Measurements from ENCODE around the gene GNPTG.

The GNPTG gene

DNA sequence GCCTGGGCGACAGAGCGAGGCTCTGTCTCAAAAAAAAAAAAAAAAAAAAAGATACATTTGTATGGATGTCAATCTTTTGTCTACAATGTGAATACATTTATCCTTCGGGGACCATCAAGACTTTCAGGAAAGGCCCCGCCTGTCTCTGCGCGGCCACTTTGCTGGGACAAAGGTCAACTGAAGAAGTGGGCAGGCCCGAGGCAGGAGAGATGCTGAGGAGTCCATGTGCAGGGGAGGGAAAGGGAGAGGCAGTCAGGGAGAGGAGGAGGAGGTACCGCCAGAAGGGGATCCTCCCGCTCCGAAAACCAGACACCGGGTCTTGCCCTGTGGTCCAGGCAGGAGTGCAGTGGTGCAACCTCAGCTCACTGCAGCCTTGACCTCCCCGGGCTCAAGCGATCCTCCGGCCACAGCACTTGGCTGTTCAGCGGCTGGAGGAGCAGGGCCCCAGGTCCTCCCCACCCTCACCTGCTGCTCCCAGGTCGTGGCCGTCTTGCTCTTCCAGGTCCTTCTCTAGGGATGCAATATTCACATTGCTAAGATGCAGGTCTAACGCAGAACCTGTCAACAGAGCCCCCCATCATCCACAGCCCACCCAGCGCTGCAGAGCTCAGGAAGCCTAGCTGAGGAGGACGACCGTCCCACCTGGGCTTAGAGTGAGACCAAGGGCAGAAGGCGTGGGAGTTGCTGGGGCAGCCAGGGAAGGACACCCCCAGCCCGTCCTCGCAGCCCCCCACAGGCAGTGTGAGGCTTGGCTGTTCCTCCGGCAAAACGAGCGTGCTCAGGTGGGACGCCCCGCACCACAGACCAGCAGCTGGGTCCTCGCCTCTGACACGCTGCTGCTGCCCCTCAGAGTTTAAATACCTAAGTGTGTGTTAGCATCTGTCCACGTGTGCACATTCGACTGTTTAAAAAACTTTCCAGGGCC lies 19.6 kb downstream of the GNPTG start:
- DNase-seq (ENCODE audit: low read depth): no peak

DNA sequence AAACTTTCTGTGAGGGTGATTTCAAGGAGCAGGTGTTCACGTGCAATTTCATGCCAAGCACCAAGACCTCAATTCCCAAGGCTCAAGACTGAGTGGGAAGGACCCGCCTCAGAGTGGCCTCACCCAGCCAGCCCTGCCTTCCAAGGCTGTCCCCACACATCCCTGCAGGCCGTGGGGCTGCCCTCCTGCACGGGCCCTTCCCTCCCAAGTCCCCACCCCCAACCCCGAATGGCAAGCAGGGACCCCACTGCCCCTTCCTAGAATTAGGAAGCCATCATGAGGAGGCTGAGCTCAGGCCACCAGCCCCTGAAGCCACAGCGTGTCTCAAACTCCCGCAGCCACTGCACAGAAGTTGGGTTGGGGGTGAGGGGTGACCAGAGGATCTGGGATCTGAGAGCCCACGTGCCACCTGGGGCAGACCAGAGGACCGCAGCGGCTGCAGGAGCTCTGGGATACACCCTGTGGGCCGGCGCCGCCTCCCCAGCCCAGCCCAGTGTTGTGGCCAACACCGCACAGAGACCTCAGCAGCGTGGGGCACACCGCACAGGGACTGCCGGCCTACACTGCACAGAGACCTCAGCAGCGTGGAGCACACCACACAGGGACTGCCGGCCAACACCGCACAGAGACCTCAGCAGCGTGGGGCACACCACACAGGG lies 20.7 kb downstream of the GNPTG start:
- no peak for DNase-seq (ENCODE audit: low read depth)

DNA sequence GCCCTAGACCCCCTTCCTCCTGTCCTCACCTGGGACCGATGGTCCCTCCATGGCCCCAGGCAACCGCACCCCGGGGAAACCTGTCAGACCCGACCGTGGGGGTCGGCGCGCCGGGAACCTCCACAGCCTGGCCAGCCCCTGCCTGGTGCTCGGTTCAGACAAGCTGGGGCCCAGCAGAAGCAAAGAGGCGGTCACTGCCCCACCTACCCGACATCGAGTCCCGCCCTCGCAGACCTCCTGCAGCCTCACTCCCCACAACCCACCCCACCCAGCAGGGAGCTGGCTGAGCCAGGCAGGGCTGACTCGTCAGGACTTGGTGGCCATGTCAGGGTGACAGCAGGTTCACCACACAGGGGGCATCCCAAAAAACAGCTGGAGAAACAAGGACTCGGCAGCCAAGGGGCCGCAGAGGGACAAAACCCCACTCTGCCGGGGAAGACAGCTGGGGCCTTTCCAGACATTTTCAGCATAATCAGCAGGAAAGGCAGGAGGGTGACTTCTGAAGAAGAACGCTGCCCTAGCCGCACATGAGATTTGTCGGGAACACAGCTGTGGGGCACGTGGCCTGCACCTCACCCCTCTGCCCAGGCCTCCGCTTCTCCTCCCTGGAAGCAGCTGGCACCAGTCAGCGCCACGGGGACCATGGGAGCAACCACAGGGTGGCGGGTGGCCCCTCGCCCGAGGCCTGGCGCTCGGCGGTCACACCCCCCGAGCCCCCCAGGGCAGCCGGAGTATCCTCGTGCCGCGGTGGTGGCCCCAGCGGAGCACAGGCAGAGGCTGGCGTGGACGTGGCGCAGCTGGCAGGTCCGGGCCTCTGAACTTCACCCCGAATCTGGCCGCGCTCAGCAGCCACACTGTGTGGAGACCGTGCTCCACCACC lies 22.9 kb downstream of the GNPTG start:
- DNase-seq (ENCODE audit: low read depth): no peak

DNA sequence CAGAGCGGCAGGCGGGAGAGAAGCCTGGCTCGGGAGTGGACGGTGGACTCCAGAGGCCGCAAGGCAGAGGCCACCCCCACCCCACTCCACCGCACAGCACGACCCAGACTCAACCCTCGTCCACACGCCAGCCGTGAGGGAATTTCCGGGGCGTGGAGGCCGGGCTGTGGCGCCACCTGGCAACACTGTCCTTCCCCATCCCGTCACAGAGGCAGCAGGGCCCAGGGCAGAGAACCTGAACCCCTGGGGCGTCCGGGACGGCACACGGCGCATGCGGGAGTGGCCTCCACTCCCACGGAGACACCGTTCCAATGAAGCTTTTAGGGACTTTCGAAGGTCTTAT lies 23.5 kb downstream of the GNPTG start:
- no peak for DNase-seq (ENCODE audit: low read depth)

DNA sequence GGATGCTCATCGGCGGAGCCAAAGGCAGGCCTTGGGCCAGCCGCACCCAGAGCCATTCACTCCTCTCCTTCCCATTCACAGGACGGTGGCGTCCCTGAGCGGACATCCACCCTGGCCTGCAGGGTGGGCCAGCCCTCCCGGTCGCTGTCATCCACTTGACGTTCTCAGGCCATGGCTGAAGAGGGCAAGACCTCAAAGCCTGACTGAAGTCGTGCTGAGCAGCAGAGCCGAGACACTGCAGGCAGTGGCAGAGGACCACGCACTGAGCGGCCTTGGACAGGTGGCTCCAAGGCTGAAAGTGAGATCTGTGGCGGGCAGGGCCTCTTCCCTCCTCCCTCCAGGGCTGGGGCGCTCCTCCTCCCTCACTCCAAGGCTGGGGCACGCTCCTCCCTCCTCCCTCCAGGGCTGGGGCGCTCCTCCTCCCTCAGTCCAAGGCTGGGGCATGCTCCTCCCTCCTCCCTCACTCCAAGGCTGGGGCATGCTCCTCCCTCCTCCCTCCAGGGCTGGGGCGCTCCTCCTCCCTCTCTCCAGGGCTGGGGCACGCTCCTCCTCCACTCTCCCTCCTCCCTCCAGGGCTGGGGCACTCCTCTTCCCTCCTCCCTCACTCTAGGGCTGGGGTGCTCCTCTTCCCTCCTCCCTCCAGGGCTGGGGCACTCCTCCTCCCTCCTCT lies 24.1 kb downstream of the GNPTG start:
- DNase-seq (ENCODE audit: low read depth): no peak

DNA sequence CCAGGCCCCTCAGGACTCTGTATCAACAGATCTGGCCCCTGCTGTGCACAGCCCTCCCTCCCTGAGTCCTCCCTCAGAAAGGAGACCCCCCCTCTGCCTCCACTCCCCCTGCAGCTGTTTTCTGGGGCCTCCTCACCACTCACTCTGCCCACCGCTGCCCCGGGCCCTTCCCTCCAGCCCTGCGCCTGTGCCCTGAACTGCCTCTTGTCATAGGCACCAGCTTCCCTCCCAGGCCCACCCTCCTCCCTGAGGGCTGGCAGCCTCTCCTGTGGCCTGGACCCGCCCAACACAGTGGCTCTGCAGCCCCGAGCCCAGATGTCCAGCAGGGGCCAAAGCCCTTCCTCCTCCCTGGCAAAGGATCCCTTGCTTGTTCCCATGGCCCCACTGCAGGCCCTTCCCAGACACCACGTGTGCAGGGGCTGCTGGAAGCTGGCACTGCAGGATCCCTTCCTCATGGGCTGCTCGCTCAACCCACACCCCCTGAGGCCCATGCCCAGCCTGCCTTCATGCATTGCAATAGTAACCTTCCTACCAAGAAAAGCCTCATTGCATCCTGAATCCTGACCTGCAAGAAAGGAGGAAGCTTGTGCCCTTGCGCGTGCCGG lies 25.8 kb downstream of the GNPTG start:
- DNase-seq (ENCODE audit: low read depth): no peak

DNA sequence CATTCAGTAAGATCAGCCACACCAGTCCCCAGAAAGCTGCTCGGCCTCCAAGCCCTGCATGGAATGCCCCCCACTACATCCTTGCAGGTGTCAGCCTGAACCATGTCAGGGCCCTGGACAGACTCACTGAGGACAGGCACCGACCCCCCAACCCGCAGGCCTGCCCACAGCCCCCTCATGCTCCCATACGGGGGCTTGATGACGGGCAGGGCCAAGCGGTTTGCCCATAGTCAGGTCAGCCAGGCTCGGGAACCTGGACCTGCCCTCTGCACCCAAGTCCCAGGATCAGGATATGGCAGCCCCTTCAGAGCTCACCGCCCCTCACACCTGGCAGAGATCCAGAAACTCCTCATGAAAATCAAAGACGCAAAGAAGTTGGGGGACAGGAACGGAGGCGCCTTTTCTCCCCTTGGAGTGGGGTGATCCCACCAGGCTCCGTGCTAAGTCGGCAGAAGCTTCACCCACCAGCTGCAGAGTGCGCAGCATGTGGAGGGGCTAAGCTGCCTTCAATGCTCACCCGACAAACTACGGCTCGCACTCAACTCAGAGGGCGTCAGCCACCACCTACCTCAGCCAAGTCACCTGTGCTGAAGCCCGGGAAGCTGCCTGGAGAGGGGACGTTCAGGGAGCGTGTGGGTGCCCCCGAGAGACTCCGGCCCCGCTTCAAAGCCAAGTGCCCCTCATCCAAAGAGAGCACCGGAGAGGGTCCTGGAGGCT lies 26.5 kb downstream of the GNPTG start:
- no peak for DNase-seq (ENCODE audit: low read depth)

DNA sequence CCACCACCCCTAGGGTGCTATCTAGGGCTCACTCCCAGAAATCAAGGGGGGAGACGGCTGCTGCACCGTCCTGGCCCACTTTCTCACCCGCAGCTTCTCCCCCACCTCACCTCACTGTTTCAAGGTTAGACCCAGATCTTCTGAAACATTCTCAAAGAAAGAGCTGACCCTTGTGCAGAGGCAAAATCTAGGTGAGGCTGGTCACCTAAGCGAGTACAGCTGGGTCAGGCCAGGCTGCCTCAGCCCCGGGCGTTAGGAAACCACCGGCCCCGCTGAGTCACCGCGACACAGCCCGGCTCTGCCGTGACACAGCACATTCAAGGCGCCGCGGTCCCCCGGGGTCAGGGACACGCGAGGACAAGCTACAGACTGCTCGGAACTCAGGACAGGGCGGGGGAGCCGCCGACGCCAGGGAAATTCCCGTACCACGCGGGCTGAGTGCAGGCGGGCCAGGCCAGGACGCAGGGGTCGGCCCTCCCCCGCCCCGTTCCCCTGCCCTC lies 27.1 kb downstream of the GNPTG start:
- peak; percentile 55 for DNase-seq (ENCODE audit: low read depth)

DNA sequence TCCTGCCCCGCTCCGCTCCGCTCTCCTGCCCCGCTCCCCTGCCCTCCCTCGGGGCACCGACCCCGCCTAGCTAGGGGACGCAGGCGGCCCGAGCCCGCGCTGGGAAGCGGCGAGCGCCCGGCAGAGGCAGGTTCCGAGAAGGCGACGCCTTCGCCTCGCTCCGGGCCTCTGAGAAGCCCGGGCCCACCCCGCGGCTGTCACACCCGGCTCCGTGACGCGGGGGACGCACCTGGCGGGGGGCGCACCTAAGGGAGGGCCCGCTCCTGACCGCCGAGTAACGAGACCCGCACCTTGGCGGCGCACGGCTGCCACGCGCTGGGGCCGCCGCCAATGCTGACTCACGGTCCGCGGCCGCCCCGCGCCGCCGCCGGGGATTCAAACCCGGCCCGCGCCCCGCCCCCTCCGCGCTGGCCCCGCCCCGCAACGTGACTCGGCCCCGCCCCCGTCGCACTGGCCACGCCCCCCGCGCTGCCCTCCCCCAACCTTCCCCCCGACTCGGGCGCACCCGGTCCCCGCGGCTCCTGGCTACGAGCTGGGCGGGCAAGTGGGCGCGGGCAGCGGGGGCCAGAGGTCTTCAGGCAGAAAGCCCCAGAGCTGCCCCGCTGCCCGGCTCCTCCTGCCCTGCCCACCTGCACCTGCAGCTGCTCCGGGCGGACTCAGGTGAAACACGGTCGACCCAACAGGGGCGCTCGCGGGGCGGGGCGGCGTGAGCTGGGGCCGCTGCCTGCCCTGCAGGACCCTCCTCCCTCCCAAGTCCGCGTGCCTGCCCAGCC lies 27.8 kb downstream of the GNPTG start:
- DNase-seq (ENCODE audit: low read depth): peak; percentile 45

DNA sequence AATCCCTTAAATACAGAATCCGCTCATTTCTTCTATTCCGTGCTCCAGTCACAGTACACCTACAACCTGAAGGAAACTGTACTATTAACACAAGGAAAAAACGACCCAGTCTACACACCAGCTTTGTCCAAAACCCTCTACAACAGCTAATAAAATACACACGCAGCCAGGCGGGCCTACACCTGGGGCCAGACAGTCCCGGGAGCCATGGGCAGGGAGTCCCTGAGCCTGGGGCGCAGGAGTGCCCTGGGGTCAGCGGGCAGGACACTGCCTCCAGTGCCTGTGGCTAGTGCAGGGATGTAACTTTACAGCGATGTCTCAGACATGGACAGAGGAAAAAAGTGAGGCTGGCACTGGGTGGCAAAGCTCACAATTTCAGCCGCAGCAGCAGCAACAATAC lies 28.5 kb downstream of the GNPTG start:
- no peak for DNase-seq (ENCODE audit: low read depth)

DNA sequence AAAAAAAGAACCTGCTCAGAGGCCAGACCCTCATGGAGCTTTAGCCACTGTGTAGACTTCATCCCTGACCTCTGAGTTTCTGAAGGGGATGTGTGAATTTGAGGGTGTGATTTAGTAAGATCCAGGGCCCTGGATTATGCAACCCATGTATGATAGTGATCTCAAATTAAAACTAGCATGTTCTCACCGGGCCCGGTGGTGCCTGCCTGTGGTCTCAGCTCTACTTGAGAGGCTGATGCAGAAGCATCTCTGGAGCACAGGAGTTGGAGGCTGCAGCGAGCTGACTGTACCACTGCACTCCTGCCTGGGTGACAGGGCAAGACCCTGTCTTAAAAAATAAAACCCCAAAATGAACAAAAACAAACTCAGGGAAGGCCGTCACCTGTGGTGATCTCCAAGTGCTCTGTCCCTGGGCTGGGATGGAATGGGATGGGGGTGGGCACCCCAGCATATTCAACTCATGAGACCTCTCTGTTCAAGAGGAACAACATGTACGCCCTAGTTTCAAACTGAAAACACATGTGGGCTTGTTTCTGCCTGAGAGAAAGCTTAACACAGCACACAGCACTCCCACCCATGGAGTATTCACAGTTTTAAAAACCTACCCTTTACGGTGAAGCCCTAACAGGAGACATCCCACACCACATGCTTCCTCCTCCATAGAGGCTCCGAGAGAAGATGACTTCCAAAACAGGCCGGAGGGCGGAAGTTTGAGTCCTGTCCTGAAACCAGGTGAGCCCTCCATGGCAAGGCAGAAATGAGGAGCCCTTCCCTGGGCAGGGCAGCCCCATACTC lies 30.1 kb downstream of the GNPTG start:
- DNase-seq (ENCODE audit: low read depth): no peak

DNA sequence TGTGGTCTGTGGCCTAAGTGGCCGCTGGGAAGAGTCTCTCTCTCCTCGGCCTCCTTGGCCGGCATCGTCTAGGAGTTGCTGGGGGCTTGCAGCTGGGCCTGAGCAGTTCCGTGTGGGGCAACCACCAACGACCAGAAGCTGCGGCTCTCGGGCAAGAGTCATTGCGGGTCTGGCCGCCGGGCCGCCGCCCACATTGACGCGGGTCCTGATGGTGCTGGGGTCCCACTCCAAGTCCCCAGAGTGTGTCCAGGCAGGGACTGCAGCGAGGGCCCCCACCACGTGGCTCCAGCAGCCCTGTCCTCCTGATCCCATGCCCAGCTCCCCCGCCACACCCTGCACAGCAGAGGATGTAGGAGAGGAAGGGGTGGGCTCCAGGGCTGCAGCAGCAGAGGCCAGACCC lies 31.8 kb downstream of the GNPTG start:
- DNase-seq (ENCODE audit: low read depth): no peak

DNA sequence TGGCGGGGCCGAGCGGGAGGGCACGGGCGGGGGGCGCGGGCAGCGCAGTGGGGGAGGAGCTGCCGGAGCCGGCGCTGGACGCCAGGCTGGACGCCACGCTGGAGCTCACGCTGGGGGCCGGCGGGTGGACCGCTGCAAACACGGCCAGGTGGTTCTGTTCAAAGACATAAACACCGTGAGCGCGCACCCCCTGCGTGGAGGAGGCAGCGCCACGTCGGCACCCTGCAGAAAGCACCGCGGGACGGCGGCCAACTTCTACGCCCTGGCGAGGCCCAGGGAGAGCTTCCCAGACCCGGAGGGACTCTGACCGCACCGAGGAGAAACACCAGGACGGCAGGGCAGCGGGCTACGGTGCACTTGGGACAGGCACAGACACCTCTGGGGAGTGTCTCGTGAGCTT lies 33.5 kb downstream of the GNPTG start:
- no peak for DNase-seq (ENCODE audit: low read depth)

DNA sequence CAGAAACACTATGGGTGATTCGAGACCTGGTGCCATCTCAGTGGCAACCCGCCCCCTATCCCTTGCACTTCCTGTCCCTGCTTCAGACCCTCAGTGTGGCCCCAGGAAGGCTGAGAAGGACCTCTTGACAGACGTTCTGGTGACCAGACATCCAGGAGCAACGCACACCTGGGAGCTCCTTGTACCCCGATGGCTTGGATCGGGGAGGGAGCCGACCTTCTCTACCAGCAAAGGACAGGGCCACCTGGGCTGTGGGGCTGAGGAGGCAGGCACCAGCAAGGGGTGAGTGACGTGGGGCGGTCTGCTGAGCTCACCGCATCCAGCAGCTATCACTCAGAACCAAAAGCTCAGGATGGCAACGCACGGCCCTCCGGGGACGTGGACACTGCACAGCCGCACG lies 35.6 kb downstream of the GNPTG start:
- no peak for DNase-seq (ENCODE audit: low read depth)

DNA sequence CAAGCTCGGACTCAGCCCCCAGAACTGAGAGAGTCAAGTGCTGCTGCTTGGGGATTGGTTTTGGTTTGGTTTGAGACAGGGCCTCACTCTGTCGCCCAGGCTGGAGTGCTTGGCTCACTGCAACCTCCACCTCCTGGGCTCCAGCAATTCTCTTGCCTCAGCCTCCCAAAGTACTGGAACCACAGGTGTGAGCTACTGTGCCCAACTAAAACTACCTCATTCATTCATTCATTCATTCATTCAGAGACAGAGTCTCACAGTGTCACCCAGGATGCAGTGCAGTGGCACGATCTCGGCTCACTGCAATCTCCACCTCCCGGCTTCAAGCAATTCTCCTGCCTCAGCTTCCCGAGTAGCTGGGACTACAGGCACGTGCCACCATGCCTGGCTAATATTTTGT lies 38.0 kb downstream of the GNPTG start:
- no peak for DNase-seq (ENCODE audit: low read depth)

DNA sequence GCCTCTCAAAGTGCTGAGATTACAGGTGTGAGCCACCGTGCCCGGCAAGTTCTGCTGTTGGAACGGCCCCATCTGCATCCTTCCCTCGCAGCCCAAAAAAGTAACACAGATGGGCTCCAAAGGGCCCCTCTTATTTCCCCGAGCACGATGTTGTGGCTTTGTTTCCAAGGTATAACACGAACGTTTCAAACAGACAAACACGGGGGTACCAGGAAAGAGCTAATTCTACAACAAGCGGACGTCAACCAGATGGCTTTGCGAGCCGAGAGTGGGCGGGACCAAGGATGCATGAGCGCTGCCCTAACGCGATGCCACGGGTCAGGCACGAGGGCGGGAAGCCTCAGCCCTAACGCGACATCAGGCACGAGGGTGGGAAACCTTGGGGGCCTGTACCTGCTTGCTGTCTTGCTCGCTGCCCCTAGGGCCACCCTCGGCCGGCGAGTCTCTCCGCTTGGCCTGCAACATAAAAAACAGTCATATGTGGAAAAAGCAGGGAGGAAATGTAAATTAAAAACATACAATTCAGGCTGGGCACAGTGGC lies 38.6 kb downstream of the GNPTG start:
- DNase-seq (ENCODE audit: low read depth): no peak

DNA sequence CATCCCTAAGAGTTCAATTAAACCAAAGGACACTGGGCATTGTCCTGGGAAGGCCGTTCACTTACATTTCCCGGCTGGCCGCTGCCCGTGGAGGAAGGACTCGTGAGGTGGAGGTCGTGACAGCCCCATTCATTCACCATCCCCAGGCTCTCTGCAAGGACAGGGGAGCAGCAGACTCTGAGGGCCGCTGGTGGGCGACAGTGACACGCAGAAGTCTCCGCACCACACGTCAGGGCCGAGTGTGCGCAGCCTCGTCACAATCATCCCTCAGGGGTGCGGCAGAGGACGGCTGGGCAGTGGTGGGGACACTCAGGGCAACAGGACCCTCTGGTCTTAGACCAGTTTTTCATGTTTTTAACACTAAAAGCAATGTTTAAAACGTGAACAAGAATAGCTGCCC lies 41.1 kb downstream of the GNPTG start:
- no peak for DNase-seq (ENCODE audit: low read depth)

DNA sequence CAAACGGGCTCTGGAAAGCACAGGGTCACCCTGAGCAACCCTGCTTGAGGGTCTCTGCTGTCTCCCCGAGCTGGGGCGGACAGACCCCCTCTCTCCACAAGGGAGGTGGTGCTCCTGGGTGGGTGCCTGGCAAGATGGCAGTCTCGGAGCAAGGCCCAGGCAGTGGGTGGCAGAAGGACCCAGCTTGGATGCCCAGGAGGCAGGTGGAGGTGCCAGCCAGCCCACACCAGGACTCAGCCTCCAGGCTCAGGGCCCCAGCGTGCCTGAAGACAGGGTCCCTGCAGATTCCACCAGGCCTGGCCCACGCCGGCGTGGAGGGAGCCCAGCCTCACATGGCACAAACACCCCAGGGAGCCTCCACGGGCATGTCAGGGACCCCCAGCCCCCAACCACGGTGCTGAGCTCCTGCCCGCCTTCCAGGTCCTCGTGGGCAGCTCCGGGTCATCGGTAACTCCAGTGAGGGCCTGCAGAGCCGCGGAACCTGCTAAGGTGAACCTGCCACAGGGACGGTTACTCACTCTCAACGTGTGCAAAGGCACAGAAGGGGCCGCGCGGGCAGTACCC lies 42.0 kb downstream of the GNPTG start:
- no peak for DNase-seq (ENCODE audit: low read depth)

All from T-helper 22 cell (primary cell).